ENCODE results near the gene FTCD. TPM values are rescaled to one million over a fixed set of nuclear protein-coding genes. Genes with fewer than 3 reads are reported as not detected.

Gene FTCD
- 6.7 and 6.8 TPM in 2 replicates for total RNA-seq (2021)
- long read RNA-seq, partial matches to known transcripts, result 1 of 28 reads
- long read RNA-seq, other reads (novel, unspliced or antisense), result 26 of 28 reads

- peaks cover 6 to 11% of the 10 kb centered on the region in 2 experiments for H3K4me1 Mint-ChIP-seq
- no peak within 1 kb of the TSS for H3K4ac ChIP-seq (ENCODE audit: low read depth, low read length)
These were observed at the start of gene FTCD for GRCh38 chr21:46155514-46156377. Gene FTCD (minus strand): TSS chr21:46155579. CDS start chr21:46155523, 56 bp downstream.

More at GRCh38 chr21:46155514-46156377, at the start of gene FTCD:
- no peaks in the 10 kb centered on the region for H3K79me1 ChIP-seq (ENCODE audit: insufficient read depth, low read depth, low read length, poor library complexity, severe bottlenecking)
- no peak within 1 kb of the TSS; a peak in 1 of 5 replicates for H3K4me3 Mint-ChIP-seq
- H3K4me1 ChIP-seq (ENCODE audit: insufficient read depth, low read length), result no peaks in the 10 kb centered on the region; the same call in 1 of the 2 replicates
- no peak within 1 kb of the TSS for H3T11ph ChIP-seq (ENCODE audit: low read length)
- H3K27me3 ChIP-seq (ENCODE audit: insufficient read depth, low read length), result no peaks in the 10 kb centered on the region
- no peak within 1 kb of the TSS for H3K4me2 ChIP-seq (ENCODE audit: insufficient read depth, insufficient read length, low read length)
- H4K8ac ChIP-seq (replicated peaks; ENCODE audit: insufficient read length, low read depth, low read length), result no peak within 1 kb of the TSS
- no CpG with 5 or more reads among the region's 34 CpGs for WGBS (ENCODE audit: extremely low coverage, insufficient read length, low lambda C conversion rate)
- no peak within 1 kb of the TSS for H2BK12ac ChIP-seq (ENCODE audit: insufficient read length, low read depth, low read length)
- no peak for TF ChIP-seq CTCF (conservative IDR thresholded peaks at IDR 0.05)
- no peaks in the 10 kb centered on the region for H3K23me2 ChIP-seq (ENCODE audit: insufficient read length, low read depth, low read length, poor library complexity, severe bottlenecking)
- H3K9ac ChIP-seq (ENCODE audit: extremely low read depth, insufficient read length, low read length), result no peak within 1 kb of the TSS
- H2AK5ac ChIP-seq (ENCODE audit: insufficient read length, low read length), result no peak within 1 kb of the TSS
- H2AFZ ChIP-seq (ENCODE audit: low read length), result no peak within 1 kb of the TSS
- no peak within 1 kb of the TSS for H3K56ac ChIP-seq (ENCODE audit: insufficient read length, low read depth, low read length)
- H4K20me1 ChIP-seq (ENCODE audit: control insufficient read depth, insufficient read depth, insufficient read length), result no peaks in the 10 kb centered on the region
- peak; percentile 27 for DNase-seq
- no peak within 1 kb of the TSS for H3K18ac ChIP-seq (ENCODE audit: insufficient read length, low read depth, low read length)
- H4K91ac ChIP-seq (ENCODE audit: insufficient read length, low read depth, low read length), result no peak within 1 kb of the TSS
- H3K36me3 Mint-ChIP-seq (ENCODE audit: insufficient read depth in 1 of 3, low read depth in 3 of 3), result peaks cover 5 to 7% (median 7%) of the 10 kb centered on the region in 3 experiments; a peak in 4 of 7 replicates
- H3K79me2 ChIP-seq (ENCODE audit: insufficient read depth, low read length), result no peaks in the 10 kb centered on the region
- peak within 1 kb of the TSS; percentile 1 to 42 (median 24); a peak in 3 of 7 replicates for H3K27ac Mint-ChIP-seq
- H2BK15ac ChIP-seq (ENCODE audit: low read depth, low read length), result no peak within 1 kb of the TSS
- peaks cover 5 to 6% of the 10 kb centered on the region in 2 experiments; a peak in 2 of 5 replicates for H3K9me3 Mint-ChIP-seq
- H3K23ac ChIP-seq (ENCODE audit: insufficient read length, low read depth, low read length), result no peak within 1 kb of the TSS
- H2BK20ac ChIP-seq (ENCODE audit: low read depth, low read length, poor library complexity, severe bottlenecking), result no peak within 1 kb of the TSS
- H3K14ac ChIP-seq (ENCODE audit: insufficient read depth, low read length), result no peak within 1 kb of the TSS
- H4K5ac ChIP-seq (ENCODE audit: insufficient read length, low read depth, low read length), result no peak within 1 kb of the TSS
- no peak within 1 kb of the TSS for H2BK120ac ChIP-seq (ENCODE audit: low read depth, low read length, poor library complexity, severe bottlenecking)
- no peaks in the 10 kb centered on the region for H3K27me3 Mint-ChIP-seq (ENCODE audit: low read depth)
- no peak within 1 kb of the TSS for H2BK5ac ChIP-seq (ENCODE audit: insufficient read length, low read length)
- no peak within 1 kb of the TSS for H3K27ac ChIP-seq (ENCODE audit: insufficient read length, low read depth, low read length)
- H3K9me3 ChIP-seq (ENCODE audit: control insufficient read depth, low read depth, low read length), result no peaks in the 10 kb centered on the region
